Measurements from ENCODE around the gene MYOC.

- no peak for TF ChIP-seq CTCF (IDR thresholded peaks at IDR 0.05)
- no peak for TF ChIP-seq POLR2A (IDR thresholded peaks at IDR 0.05)
Observed at GRCh38 chr1:171597203-171597602, 55.3 kb downstream of the MYOC start.

All from tibial nerve (tissue), 3 donors.